Activated T-cell treated with anti-CD3 and anti-CD28 coated beads for 48 hours (primary cell): ENCODE results near the gene POLG2.
"Not testable (repeated sequence)": the region's sequence is repeated elsewhere in the genome, so short reads cannot be mapped to it uniquely, and the experiment has no call there.

Experiments used
- DNase-seq: peaks from one replicate; pipeline ENCODE4 v3.0.0-alpha.2; 2020; ENCODE audit warnings: low read depth

The POLG2 gene

GRCh38 chr17:64484380-64484779 is 12.5 kb downstream of the POLG2 start:
- no peak for DNase-seq

GRCh38 chr17:64480951-64481350 is 15.9 kb downstream of the POLG2 start:
- DNase-seq = no peak

- no peak for DNase-seq
Measured at GRCh38 chr17:64477849-64478248, 19.0 kb downstream of the POLG2 start.

- no peak for DNase-seq
Measured at GRCh38 chr17:64472564-64472963, 24.3 kb downstream of the POLG2 start.

GRCh38 chr17:64471440-64471839 is 25.4 kb downstream of the POLG2 start:
- DNase-seq = no peak

GRCh38 chr17:64470625-64471024 is 26.2 kb downstream of the POLG2 start:
- DNase-seq = no peak

- not testable (repeated sequence) for DNase-seq
Measured at GRCh38 chr17:64466834-64467233, 30.0 kb downstream of the POLG2 start.

- no peak for DNase-seq
Measured at GRCh38 chr17:64466019-64466735, 30.7 kb downstream of the POLG2 start.

- no peak for DNase-seq
Measured at GRCh38 chr17:64461788-64462187, 35.1 kb downstream of the POLG2 start.

GRCh38 chr17:64460955-64461354 is 35.9 kb downstream of the POLG2 start:
- DNase-seq = no peak

- DNase-seq = not testable (repeated sequence)
Measured at GRCh38 chr17:64459818-64460217, 37.0 kb downstream of the POLG2 start.

GRCh38 chr17:64459284-64459747 is 37.5 kb downstream of the POLG2 start:
- no peak for DNase-seq

- no peak for DNase-seq
Measured at GRCh38 chr17:64458756-64459155, 38.1 kb downstream of the POLG2 start.

GRCh38 chr17:64457156-64457555 is 39.7 kb downstream of the POLG2 start:
- no peak for DNase-seq

GRCh38 chr17:64455993-64456885 is 40.6 kb downstream of the POLG2 start:
- no peak for DNase-seq

- DNase-seq = no peak
Measured at GRCh38 chr17:64449545-64449944, 47.3 kb downstream of the POLG2 start.

GRCh38 chr17:64448665-64449512 is 48.0 kb downstream of the POLG2 start, which contains the start of gene MILR1:
MILR1 (plus strand) TSS chr17:64449115; CDS start chr17:64449169, 54 bp downstream.
- no peak for DNase-seq

GRCh38 chr17:64447526-64447925 is 49.3 kb downstream of the POLG2 start:
- no peak for DNase-seq

GRCh38 chr17:64443086-64443760 is 53.6 kb downstream of the POLG2 start:
- DNase-seq = no peak

- DNase-seq = no peak
Measured at GRCh38 chr17:64442541-64442971, 54.3 kb downstream of the POLG2 start.

GRCh38 chr17:64441772-64442540 is 54.9 kb downstream of the POLG2 start:
- no peak for DNase-seq
